NK-92 treated with Interleukin-12 subunit alpha and Interleukin-12 subunit beta, amount 100 ng/mL, for 24 hours (cell line): ENCODE data around the gene STRN3.
"Not testable (repeated sequence)": the region's sequence is repeated elsewhere in the genome, so short reads cannot be mapped to it uniquely, and the experiment has no call there.

Experiments used
- DNase-seq: peaks from one replicate; lab custom pipeline; 2025; lab: John Stamatoyannopoulos, UW

The STRN3 gene

GRCh38 chr14:30907659-30908057, 118.5 kb downstream of the STRN3 start:
- DNase-seq, result no peak

GRCh38 chr14:30906752-30907658, 119.2 kb downstream of the STRN3 start:
- DNase-seq, result no peak

- no peak for DNase-seq
Observed at GRCh38 chr14:30903285-30904124, 122.7 kb downstream of the STRN3 start.

- not testable (repeated sequence) for DNase-seq
Observed at GRCh38 chr14:30897121-30897520, 129.1 kb downstream of the STRN3 start.

GRCh38 chr14:30896435-30896834, 129.7 kb downstream of the STRN3 start:
- DNase-seq, result no peak

- DNase-seq, result no peak
Observed at GRCh38 chr14:30894923-30895515, 131.2 kb downstream of the STRN3 start.

- DNase-seq, result no peak
Observed at GRCh38 chr14:30893819-30894218, 132.4 kb downstream of the STRN3 start.

- no peak for DNase-seq
Observed at GRCh38 chr14:30889244-30889594, 137.0 kb downstream of the STRN3 start.

- DNase-seq, result no peak
Observed at GRCh38 chr14:30888480-30889243, 137.5 kb downstream of the STRN3 start.

- no peak for DNase-seq
Observed at GRCh38 chr14:30885840-30886740, 140.1 kb downstream of the STRN3 start.

- DNase-seq, result no peak
Observed at GRCh38 chr14:30884901-30885300, 141.3 kb downstream of the STRN3 start.

- no peak for DNase-seq
Observed at GRCh38 chr14:30883508-30884294, 142.5 kb downstream of the STRN3 start.

GRCh38 chr14:30882431-30882830, 143.7 kb downstream of the STRN3 start:
- DNase-seq, result no peak

GRCh38 chr14:30876692-30877091, 149.5 kb downstream of the STRN3 start:
- DNase-seq, result no peak

- no peak for DNase-seq
Observed at GRCh38 chr14:30875788-30876053, 150.5 kb downstream of the STRN3 start.

GRCh38 chr14:30874999-30875787, 151.0 kb downstream of the STRN3 start:
- DNase-seq, result no peak

- DNase-seq, result no peak
Observed at GRCh38 chr14:30874120-30874998, 151.8 kb downstream of the STRN3 start, which contains the start of gene COCH. TSS of gene COCH (plus strand) at chr14:30874559. CDS start at chr14:30874939, 380 bp downstream.
